GM12801 (cell line): ENCODE measurements around the gene PSMD14.

Experiments
- CTCF ChIP-seq: IDR thresholded peaks from one replicate; pipeline ENCODE4 v1.5.1; 2011; ENCODE audit warnings: control low read depth; ENCODE audit not compliant: insufficient read length; ENCODE audit errors: extremely low read depth

Gene PSMD14

GRCh38 chr2:161308178-161308955, at the start of gene PSMD14:
Gene PSMD14, plus strand, starts transcription at chr2:161308425. Its CDS starts 10,401 bp downstream, at chr2:161318826.
- TF ChIP-seq CTCF: no peak

GRCh38 chr2:161265874-161266273, 42.4 kb upstream of the PSMD14 start:
- no peak for TF ChIP-seq CTCF

- TF ChIP-seq CTCF: no peak
Measured at GRCh38 chr2:161269111-161269510, 39.1 kb upstream of the PSMD14 start.

- TF ChIP-seq CTCF: no peak
Measured at GRCh38 chr2:161273038-161273760, 35.0 kb upstream of the PSMD14 start.

GRCh38 chr2:161283926-161284325, 24.3 kb upstream of the PSMD14 start:
- TF ChIP-seq CTCF: no peak

GRCh38 chr2:161303535-161304050, 4.6 kb upstream of the PSMD14 start:
- no peak for TF ChIP-seq CTCF

- TF ChIP-seq CTCF: no peak
Measured at GRCh38 chr2:161306919-161307318, 1.3 kb upstream of the PSMD14 start.
